Effector memory CD4-positive, alpha-beta T cell (primary cell): ENCODE data around the gene LNX1.

Experiments
- DNase-seq, 3 donors: peaks; one replicate each; pipeline ENCODE4 v3.0.0-alpha.2; 2020
- H3K27ac ChIP-seq: 2 replicates; pipeline ENCODE4 v1.7.0; 2013; ENCODE audit warnings: mild to moderate bottlenecking, low read length, moderate library complexity; ENCODE audit not compliant: insufficient read depth, poor library complexity, severe bottlenecking
- H3K27me3 ChIP-seq: replicated peaks from 2 replicates; pipeline ENCODE4 v1.7.0; 2013; ENCODE audit warnings: mild to moderate bottlenecking, low read length; ENCODE audit not compliant: insufficient read depth, control insufficient read depth, poor library complexity, severe bottlenecking
- H3K36me3 ChIP-seq: 2 replicates; pipeline ENCODE4 v1.7.0; 2013; ENCODE audit warnings: mild to moderate bottlenecking, low read length, moderate library complexity; ENCODE audit not compliant: control insufficient read depth, insufficient read depth
- H3K4me1 ChIP-seq: 2 replicates; pipeline ENCODE4 v1.7.0; 2013; ENCODE audit warnings: low read length, mild to moderate bottlenecking; ENCODE audit not compliant: control insufficient read depth, insufficient read depth, poor library complexity, severe bottlenecking
- H3K4me3 ChIP-seq: 2 replicates; pipeline ENCODE4 v1.7.0; 2013; ENCODE audit warnings: low read length, low read depth, mild to moderate bottlenecking; ENCODE audit not compliant: insufficient read depth, poor library complexity, severe bottlenecking
- H3K9me3 ChIP-seq: 2 replicates; pipeline ENCODE4 v1.7.0; 2013; ENCODE audit warnings: mild to moderate bottlenecking, low read length, moderate library complexity; ENCODE audit not compliant: control insufficient read depth

The LNX1 gene

GRCh38 chr4:53590187-53590586, 1.1 kb downstream of the LNX1 start:
- H3K4me1 ChIP-seq: no peaks in the 10 kb centered on the region
- H3K36me3 ChIP-seq: no peaks in the 10 kb centered on the region
- DNase-seq: no peak
- H3K27ac ChIP-seq: no peak overlapping the region
- H3K4me3 ChIP-seq: no peak overlapping the region
- no peaks in the 10 kb centered on the region for H3K9me3 ChIP-seq
- peaks cover 3% of the 10 kb centered on the region for H3K27me3 ChIP-seq

- H3K4me3 ChIP-seq: no peak overlapping the region
- H3K27me3 ChIP-seq: peaks cover 3% of the 10 kb centered on the region
- no peak for DNase-seq
- H3K36me3 ChIP-seq: no peaks in the 10 kb centered on the region
- H3K9me3 ChIP-seq: no peaks in the 10 kb centered on the region
- H3K4me1 ChIP-seq: no peaks in the 10 kb centered on the region
- no peak overlapping the region for H3K27ac ChIP-seq
Observed at GRCh38 chr4:53589511-53589910, 1.8 kb downstream of the LNX1 start.

GRCh38 chr4:53587135-53587534, 4.2 kb downstream of the LNX1 start:
- Histone ChIP-seq H3K27me3 (peaks cover 3% of the 10 kb centered on the region), H3K9me3 (no peaks in the 10 kb centered on the region), H3K4me1 (no peaks in the 10 kb centered on the region), H3K36me3 (no peaks in the 10 kb centered on the region), H3K27ac (no peak overlapping the region), H3K4me3 (no peak overlapping the region)
- no peak for DNase-seq

- no peaks in the 10 kb centered on the region for H3K4me1 ChIP-seq
- no peak overlapping the region for H3K27ac ChIP-seq
- H3K27me3 ChIP-seq: no peaks in the 10 kb centered on the region
- no peak overlapping the region for H3K4me3 ChIP-seq
- no peaks in the 10 kb centered on the region for H3K9me3 ChIP-seq
- no peak for DNase-seq
- no peaks in the 10 kb centered on the region for H3K36me3 ChIP-seq
Observed at GRCh38 chr4:53586121-53586816, 5.0 kb downstream of the LNX1 start.

GRCh38 chr4:53584658-53585057, 6.6 kb downstream of the LNX1 start:
- Histone ChIP-seq H3K9me3 (no peaks in the 10 kb centered on the region), H3K4me1 (no peaks in the 10 kb centered on the region), H3K27me3 (no peaks in the 10 kb centered on the region), H3K27ac (no peak overlapping the region), H3K36me3 (no peaks in the 10 kb centered on the region), H3K4me3 (no peak overlapping the region)
- DNase-seq: no peak

GRCh38 chr4:53583513-53583912, 7.8 kb downstream of the LNX1 start:
- no peak for DNase-seq
- Histone ChIP-seq H3K9me3 (no peaks in the 10 kb centered on the region), H3K4me3 (no peak overlapping the region), H3K36me3 (no peaks in the 10 kb centered on the region), H3K27me3 (no peaks in the 10 kb centered on the region), H3K4me1 (no peaks in the 10 kb centered on the region), H3K27ac (no peak overlapping the region)

- no peak overlapping the region for H3K4me3 ChIP-seq
- H3K36me3 ChIP-seq: no peaks in the 10 kb centered on the region
- H3K4me1 ChIP-seq: no peaks in the 10 kb centered on the region
- no peaks in the 10 kb centered on the region for H3K27me3 ChIP-seq
- DNase-seq: no peak
- H3K9me3 ChIP-seq: no peaks in the 10 kb centered on the region
- H3K27ac ChIP-seq: no peak overlapping the region
Observed at GRCh38 chr4:53582194-53582593, 9.1 kb downstream of the LNX1 start.

GRCh38 chr4:53580274-53580673, 11.0 kb downstream of the LNX1 start:
- H3K4me1 ChIP-seq: no peaks in the 10 kb centered on the region
- DNase-seq: no peak
- H3K27ac ChIP-seq: no peak overlapping the region
- H3K27me3 ChIP-seq: no peaks in the 10 kb centered on the region
- H3K36me3 ChIP-seq: no peaks in the 10 kb centered on the region
- no peak overlapping the region for H3K4me3 ChIP-seq
- H3K9me3 ChIP-seq: no peaks in the 10 kb centered on the region

- H3K27me3 ChIP-seq: no peaks in the 10 kb centered on the region
- H3K27ac ChIP-seq: no peak overlapping the region
- no peaks in the 10 kb centered on the region for H3K9me3 ChIP-seq
- H3K36me3 ChIP-seq: no peaks in the 10 kb centered on the region
- H3K4me1 ChIP-seq: no peaks in the 10 kb centered on the region
- DNase-seq: no peak
- no peak overlapping the region for H3K4me3 ChIP-seq
Observed at GRCh38 chr4:53579826-53580225, 11.5 kb downstream of the LNX1 start.

GRCh38 chr4:53576676-53577372, 14.5 kb downstream of the LNX1 start:
- no peak overlapping the region for H3K4me3 ChIP-seq
- H3K27ac ChIP-seq: no peak overlapping the region
- no peak for DNase-seq
- H3K9me3 ChIP-seq: no peaks in the 10 kb centered on the region
- H3K36me3 ChIP-seq: no peaks in the 10 kb centered on the region
- no peaks in the 10 kb centered on the region for H3K4me1 ChIP-seq
- no peaks in the 10 kb centered on the region for H3K27me3 ChIP-seq
